GM21529 (cell line): ENCODE data around the gene TWIST2.

Experiments
- ATAC-seq: cut with Tn5 transposase; IDR thresholded peaks from one replicate; pipeline ENCODE4 v1.9.1; 2021; ENCODE audit not compliant: unreplicated experiment

TWIST2 gene

GRCh38 chr2:238872026-238872425 lies 24.1 kb downstream of the TWIST2 start:
- ATAC-seq: no peak

DNA sequence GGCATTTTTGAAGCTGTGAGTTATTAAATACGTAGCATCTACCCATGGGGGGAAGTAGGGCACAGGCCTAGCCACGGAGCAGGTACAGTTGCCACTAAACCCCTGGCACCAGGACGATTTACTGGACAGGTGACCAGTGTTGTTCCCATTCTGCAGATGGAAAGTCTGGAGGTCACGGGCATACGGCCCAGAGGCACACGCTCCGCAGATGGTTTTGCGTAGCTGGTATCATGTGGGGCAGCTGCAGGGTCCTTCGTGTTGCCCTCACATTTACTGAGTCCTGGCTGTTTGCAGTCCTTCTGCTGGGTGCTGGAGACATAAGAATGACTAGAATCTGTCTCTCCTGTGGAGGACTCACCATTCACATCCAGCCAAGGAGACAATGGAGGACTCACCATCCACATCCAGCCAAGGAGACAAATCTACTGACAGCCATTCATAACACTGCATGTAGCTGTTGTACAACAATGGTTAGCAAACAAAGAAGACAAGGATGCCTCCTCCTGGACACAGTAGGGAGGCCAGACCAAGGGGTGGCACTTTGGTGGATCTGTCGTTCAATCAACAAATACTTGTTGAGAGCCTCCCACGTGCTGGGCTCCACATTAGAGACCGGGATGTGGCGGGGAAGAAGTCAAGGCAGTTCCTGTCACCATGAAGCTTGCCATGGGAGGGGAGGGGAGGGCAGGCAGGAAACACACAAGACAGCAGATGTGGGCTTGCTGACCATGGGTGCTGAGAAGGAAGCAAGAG lies 24.9 kb downstream of the TWIST2 start:
- no peak for ATAC-seq

GRCh38 chr2:238873381-238873801 lies 25.5 kb downstream of the TWIST2 start:
- ATAC-seq: no peak

DNA sequence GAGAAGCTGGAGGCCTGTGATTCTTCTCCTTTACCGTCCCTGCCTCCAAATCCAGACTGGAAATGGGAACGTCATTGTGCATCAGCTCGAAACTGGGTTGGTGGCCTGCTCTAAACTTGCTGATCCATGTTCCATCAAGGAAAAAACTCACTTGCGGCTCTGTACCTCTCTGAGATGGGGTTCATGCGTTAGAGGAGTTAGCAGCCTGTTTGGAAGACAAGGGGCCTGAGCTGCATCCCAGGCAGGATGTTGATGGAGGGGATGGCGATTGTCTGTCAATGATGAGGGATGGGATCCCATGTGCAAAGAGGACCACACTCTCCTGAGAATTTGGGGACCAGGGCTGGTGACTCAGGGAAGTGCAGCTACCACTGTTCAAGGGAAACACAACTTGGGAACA lies 26.0 kb downstream of the TWIST2 start:
- ATAC-seq: no peak

GRCh38 chr2:238874330-238875050 lies 26.6 kb downstream of the TWIST2 start:
- ATAC-seq: no peak

GRCh38 chr2:238875101-238875470 lies 27.2 kb downstream of the TWIST2 start:
- ATAC-seq: no peak

DNA sequence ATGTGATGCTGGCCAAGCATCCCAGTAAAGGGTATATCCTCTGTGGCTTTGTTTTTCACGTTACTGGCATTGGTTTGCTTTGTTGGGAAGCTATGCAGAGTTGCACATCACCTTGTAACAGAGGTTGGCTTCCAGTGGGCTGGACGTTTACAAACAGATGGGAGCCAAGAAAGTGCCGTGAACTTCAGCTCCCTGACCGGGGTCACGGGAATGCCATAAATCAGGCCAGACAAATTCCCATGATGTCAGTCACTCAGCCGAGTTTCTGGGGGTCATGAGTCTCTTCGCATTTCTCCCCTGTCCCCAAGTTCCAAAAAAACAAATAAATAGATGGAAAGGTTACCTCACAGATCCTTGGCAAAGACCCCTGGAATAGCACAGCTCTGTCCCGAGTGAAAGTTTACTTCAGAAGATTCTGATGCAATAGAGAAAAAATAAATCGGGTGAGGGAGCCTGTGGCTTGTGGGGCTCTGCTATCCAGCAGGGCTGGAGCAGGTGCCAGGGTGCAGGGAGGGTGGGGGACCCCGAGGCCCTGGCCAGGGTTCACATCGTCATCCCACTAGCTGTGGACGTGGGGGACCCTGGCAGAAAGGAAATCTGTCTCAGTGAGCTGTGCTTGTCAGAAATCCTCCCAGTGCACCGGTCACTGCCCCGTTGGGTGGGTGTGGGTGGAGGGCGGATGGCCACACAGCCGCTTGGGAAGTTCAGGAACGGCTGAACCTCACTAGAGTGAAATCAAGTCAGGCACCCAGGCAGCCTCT lies 27.8 kb downstream of the TWIST2 start:
- ATAC-seq: no peak

DNA sequence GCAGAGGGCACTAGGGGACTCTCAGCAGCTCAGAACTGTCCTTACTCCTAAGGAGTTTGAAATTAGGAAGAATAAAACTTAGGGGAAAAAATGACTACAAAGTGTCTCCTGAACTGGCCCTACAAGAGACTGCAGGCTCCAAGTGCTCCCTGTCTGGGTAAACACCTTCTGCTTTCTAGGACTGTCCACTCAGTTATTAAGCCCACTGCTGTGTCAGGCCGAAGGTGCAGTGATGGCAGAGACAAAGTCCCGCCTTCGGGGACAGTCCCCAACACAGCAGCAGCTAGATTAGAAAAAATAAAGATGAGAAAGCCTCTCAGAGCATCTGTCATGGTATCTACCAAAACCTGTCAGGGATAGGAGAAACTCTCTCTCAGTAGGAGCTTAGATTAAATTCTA lies 28.3 kb downstream of the TWIST2 start:
- ATAC-seq: no peak

- no peak for ATAC-seq
These were observed 30.3 kb downstream of the TWIST2 start for GRCh38 chr2:238878051-238878735.

- no peak for ATAC-seq
These were observed 31.2 kb downstream of the TWIST2 start for GRCh38 chr2:238879043-238879442.

- ATAC-seq: no peak
These were observed 31.9 kb downstream of the TWIST2 start for GRCh38 chr2:238879621-238880377.

- ATAC-seq: no peak
These were observed 33.6 kb downstream of the TWIST2 start for GRCh38 chr2:238881353-238882081.

DNA sequence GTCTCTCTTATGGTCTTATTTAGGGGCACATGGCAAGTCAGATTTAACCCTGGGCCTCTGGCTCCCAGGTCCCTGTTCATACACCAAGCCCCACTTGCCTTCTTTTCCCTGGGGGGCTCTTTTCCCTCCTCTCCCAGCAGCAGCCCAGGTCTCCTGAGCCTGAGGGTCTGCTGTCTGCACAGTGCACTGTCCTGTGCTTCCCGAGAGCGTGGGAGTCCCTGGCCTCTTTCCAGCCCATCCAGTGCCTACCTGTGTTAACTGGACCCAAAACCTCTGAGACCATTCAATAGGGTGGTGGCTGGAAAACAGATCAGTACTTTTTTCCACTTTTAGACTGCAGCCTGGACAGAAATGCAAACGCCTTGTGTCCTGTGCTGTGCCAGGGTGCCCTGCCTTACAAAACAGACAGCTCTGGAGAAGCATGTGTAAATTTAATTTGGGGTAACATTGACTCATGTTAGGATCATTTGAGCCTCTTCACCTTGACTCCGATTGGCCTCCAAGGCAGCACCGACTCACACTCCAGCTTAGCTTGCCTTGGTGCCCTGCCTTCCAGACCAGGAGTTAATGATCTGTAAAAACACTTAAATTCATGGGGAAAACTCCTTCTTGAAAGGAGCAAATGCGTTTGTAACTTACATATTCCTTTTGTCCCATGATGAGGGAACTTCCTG lies 34.3 kb downstream of the TWIST2 start:
- no peak for ATAC-seq

DNA sequence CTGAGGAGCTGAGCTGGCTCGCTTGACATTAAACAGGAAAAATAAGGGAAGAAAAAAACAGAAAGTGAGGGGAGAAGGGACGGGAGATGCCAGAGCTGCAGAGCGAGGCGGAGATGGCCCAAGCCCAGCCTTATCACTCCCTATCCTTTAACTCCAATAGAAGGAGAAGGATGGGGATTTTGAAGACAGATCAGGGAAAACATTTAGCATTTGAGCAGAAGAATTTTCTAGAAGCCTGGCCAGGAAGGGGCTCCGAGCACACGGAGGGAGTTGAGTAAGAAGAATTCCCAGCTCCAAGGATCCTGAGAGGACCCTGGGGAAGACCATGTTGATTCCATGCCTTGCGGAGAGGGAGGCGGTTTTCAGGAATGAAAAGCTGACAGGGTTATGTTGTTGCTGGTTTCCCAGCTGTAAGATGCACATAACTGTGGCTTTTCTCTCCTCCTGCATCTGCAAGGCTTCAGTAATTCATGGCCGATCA lies 35.6 kb downstream of the TWIST2 start:
- no peak for ATAC-seq

DNA sequence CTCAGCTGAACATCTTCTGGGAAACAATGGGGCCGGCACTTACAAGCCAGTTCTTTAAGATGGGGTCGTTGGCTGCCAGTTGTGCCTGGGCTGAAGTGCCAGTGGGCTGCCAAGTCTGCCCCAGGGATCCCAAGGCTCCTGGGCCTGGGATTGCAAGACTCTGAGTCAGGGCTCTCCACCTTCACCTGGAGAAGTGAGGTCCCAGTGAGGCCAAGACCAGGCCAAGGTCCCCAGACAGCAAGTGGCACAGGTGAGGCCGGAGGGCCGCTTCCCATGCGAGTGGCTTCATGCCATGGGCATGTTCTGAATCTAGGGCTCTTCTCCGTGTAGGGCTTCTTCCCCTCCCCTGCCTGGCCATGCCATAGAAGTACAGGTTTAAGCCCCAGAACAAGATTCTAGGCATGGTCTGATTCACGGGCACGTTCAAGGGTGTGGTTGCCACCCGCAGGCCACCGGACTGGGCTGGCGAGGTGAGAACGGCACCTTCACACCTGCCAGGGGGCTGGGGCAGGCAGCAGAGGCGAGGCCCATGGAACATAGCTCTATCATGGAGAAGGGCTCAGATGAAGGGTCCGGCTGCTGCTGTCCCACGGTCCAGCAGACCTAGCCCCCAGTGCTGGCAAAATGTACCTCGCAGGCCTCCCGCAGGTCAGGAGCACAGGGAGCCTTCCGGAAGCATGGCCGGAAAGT lies 36.4 kb downstream of the TWIST2 start:
- no peak for ATAC-seq

DNA sequence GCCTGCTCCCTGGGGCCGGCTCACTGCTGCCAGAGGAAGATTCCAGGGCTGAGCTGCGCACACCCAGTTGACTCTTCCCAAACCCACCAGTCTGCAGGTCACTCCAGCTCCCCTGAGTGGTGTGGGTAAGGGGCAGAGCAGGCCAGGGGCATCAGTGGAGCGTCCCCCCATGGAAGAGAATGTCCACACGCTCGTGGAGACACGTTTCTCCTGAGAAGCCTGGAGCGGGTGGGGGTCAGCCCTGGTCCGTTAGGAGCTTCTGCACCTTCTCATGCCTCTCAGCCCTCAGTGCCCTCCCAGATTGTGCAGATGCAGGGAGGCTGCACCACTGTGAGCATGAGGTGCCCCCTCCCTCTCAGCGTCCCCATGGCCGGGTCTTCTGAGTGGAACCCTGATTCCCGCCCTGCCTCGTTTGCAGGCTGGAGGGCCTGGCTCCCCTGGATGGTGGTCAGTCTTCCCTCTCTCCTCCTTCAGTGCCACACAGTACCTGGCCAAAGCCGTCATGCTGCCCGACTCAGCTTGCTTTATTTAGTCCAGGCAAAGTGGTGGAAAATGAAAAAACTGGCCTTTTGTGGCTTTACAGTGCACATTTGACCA lies 37.0 kb downstream of the TWIST2 start:
- ATAC-seq: no peak

DNA sequence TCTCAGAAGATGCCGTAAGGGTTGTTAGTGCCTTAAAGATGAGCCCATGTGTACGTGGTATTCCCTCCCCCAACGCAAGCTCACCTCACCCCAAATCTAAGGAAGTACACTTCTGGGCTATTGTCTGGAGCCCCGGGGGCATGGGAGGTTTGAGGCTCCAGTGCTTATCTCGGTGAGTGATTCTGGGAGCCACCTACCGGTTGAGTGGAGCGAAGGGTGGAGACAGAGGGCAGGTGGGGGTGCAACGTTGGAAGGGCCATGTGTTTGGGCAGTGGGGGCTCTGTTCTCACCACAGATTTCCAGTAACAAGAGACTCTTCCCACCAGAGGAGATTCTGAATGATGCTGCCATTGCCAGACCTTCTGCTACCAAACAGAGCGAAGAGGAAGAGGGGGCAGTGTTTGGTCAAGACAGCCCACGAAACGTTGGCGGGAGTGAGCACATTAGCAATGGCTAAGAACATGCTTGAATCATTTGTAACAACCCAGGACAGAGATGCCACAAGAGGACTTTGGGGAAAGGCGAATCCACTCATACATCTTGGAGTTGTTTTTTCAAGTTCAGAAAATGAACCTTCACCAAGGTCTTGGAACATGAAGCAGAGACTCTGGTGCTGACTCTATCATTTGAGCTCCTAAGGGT lies 38.7 kb downstream of the TWIST2 start:
- ATAC-seq: no peak

GRCh38 chr2:238887616-238888015 lies 39.7 kb downstream of the TWIST2 start:
- no peak for ATAC-seq
